Fibroblast of lung (primary cell): ENCODE measurements around the gene MAEA. TPM values are rescaled to one million over a fixed set of nuclear protein-coding genes. Genes with fewer than 3 reads are reported as not detected.

Experiments used
- DNase-seq, 2 donors: peaks; one replicate each; pipeline versions ENCODE4 v3.0.0 to v3.0.0-alpha.2; 2010; ENCODE audit warnings: low read depth in 2 of 2
- H2AFZ ChIP-seq: 2 replicates; pipeline ENCODE4 v1.5.1; 2012; ENCODE audit warnings: low read length, control low read depth, inconsistent platforms
- H3K27ac ChIP-seq: 2 replicates; pipeline ENCODE4 v1.5.1; 2011; ENCODE audit warnings: low read length, control low read depth; ENCODE audit not compliant: insufficient read depth
- H3K27me3 ChIP-seq: 2 replicates; pipeline ENCODE4 v1.5.1; 2011; ENCODE audit warnings: mild to moderate bottlenecking, low read length; ENCODE audit not compliant: control insufficient read depth, insufficient read depth
- H3K36me3 ChIP-seq: 2 replicates; pipeline ENCODE4 v1.5.1; 2011; ENCODE audit warnings: low read length; ENCODE audit not compliant: control insufficient read depth, insufficient read depth
- H3K4me1 ChIP-seq: 2 replicates; pipeline ENCODE4 v1.5.1; 2011; ENCODE audit warnings: low read length; ENCODE audit not compliant: control insufficient read depth, insufficient read depth; ENCODE audit errors: extremely low read depth
- H3K4me2 ChIP-seq: 2 replicates; pipeline ENCODE4 v1.5.1; 2011; ENCODE audit warnings: low read length, control low read depth; ENCODE audit not compliant: insufficient read depth; ENCODE audit errors: extremely low read depth
- H3K4me3 ChIP-seq, 4 experiments: fragments of 200-600 bp in 1 of 4; sonication (generic) in 1 of 4; replicated peaks in 1 of 4; 2 replicates each; pipeline ENCODE4 v1.5.1; 2011 to 2016; ENCODE audit warnings: low read length in 4 of 4, low read depth in 3 of 4, mild to moderate bottlenecking in 3 of 4, control low read depth in 2 of 4, inconsistent platforms in 1 of 4, mixed read lengths in 1 of 4; ENCODE audit not compliant: insufficient read depth in 1 of 4; ENCODE audit errors: control extremely low read depth in 1 of 4
- H3K79me2 ChIP-seq: 2 replicates; pipeline ENCODE4 v1.5.1; 2012; ENCODE audit warnings: mild to moderate bottlenecking, low read length, inconsistent platforms; ENCODE audit not compliant: control insufficient read depth, insufficient read depth
- H3K9ac ChIP-seq: 2 replicates; pipeline ENCODE4 v1.5.1; 2011; ENCODE audit warnings: mild to moderate bottlenecking, low read length, control low read depth; ENCODE audit not compliant: insufficient read depth
- H3K9me3 ChIP-seq: 2 replicates; pipeline ENCODE4 v1.5.1; 2012; ENCODE audit warnings: low read depth, low read length; ENCODE audit not compliant: control insufficient read depth, insufficient read depth
- H4K20me1 ChIP-seq: 2 replicates; pipeline ENCODE4 v1.5.1; 2011; ENCODE audit warnings: low read length; ENCODE audit not compliant: control insufficient read depth, insufficient read depth; ENCODE audit errors: extremely low read depth
- EZH2 ChIP-seq: IDR thresholded peaks from 2 replicates; pipeline ENCODE4 v1.5.1; 2012; ENCODE audit warnings: low read length, control low read depth, mild to moderate bottlenecking; ENCODE audit errors: missing control alignments
- polyA plus RNA-seq, 2 donors: library from polyadenylated mRNA; depleted of rRNA in 1 of 2; stranded (reverse) in 1 of 2; unstranded in 1 of 2; fragments of >200 nt; gene quantifications; 2 replicates each; pipeline ENCODE4 v1.2.1, GENCODE V29; 2011 to 2012; ENCODE audit warnings: missing spikeins in 1 of 2
- total RNA-seq: library from RNA; depleted of rRNA; stranded (reverse); fragments of >200 nt; gene quantifications from 2 replicates; pipeline ENCODE4 v1.2.1, GENCODE V29; 2014
- TF ChIP-seq, protein P1 (sequence below), 2 donors: IDR thresholded peaks in 1 of 2; conservative IDR thresholded peaks in 1 of 2; 1 replicate in 1 of 2; 2 replicates in 1 of 2; pipeline ENCODE4 v1.5.1; 2011 to 2012; ENCODE audit warnings: low read length in 2 of 2, control low read depth in 1 of 2, inconsistent platforms in 1 of 2, low read depth in 1 of 2, mild to moderate bottlenecking in 1 of 2

The MAEA gene
- total and polyA plus RNA-seq, 2 donors (not counting 1 experiment from before 2014, with no cell fraction given) = 44.3 to 53.8 TPM

DNA sequence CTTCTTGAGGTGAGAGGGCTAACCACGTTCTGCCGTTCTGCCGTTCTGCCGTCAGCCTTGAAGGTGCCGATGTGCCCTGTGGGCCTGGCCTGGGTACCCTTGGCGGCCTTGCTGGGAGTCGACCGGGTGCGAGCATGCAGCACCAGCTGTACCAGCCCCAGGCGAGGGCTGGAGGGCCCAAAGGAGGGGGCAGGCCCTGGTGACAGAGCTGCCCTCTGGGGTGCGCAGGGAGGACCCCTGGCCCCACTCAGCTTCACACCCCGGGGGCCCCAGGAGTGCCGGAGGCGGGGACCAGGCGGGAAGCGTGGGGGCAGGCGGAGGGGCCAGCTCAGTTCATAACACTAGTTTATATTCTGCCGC, 79.4 kb downstream of the MAEA start:
- Histone ChIP-seq H3K79me2 (no peaks in the 10 kb centered on the region), H3K4me1 (no peaks in the 10 kb centered on the region), H3K4me2 (no peak overlapping the region), H3K36me3 (peaks cover 4% of the 10 kb centered on the region), H3K27me3 (no peaks in the 10 kb centered on the region), H4K20me1 (no peaks in the 10 kb centered on the region), H3K9ac (no peak overlapping the region), H3K9me3 (no peaks in the 10 kb centered on the region), H3K27ac (no peak overlapping the region), H2AFZ (no peak overlapping the region), H3K4me3 (no peak overlapping the region)
- DNase-seq = no peak
- TF ChIP-seq, protein P1, sequence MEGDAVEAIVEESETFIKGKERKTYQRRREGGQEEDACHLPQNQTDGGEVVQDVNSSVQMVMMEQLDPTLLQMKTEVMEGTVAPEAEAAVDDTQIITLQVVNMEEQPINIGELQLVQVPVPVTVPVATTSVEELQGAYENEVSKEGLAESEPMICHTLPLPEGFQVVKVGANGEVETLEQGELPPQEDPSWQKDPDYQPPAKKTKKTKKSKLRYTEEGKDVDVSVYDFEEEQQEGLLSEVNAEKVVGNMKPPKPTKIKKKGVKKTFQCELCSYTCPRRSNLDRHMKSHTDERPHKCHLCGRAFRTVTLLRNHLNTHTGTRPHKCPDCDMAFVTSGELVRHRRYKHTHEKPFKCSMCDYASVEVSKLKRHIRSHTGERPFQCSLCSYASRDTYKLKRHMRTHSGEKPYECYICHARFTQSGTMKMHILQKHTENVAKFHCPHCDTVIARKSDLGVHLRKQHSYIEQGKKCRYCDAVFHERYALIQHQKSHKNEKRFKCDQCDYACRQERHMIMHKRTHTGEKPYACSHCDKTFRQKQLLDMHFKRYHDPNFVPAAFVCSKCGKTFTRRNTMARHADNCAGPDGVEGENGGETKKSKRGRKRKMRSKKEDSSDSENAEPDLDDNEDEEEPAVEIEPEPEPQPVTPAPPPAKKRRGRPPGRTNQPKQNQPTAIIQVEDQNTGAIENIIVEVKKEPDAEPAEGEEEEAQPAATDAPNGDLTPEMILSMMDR (conservative IDR thresholded peaks at IDR 0.05 in 1 of 2, IDR thresholded peaks at IDR 0.05 in 1 of 2; ENCODE audit: low read depth in 1 of 2, low read length in 2 of 2) = no peak
- TF ChIP-seq EZH2 = no peak

DNA sequence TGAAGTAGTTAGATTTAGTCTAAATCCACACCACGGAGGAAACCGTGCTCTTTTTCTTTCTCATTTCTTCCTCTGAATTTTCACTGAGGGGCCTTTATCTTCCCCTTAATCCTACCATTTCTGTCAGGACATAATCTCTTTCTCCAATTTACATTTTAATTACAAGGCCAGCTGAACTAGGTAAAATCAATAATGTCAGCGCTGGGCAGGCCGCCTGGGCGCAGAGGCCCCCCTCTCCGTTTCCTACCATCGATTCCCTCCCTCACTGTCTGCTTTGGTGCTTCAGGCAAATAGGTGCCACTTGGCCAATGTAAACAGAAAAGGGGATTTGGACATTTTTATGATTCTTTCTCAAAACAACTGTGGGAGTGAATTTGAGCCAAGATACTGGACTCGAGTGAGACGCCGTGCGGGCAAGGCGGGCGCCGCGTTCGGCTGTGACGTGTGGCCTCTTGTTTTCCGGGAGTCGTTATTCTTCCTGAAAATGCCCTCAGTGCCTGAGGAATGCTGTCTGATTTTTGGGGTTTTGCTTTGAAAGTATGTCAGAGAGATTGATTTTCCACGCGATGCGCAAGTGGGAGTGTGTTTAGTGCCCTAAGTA, 79.9 kb downstream of the MAEA start:
- Histone ChIP-seq H3K4me3 (no peak overlapping the region), H2AFZ (no peak overlapping the region), H3K27me3 (no peaks in the 10 kb centered on the region), H3K79me2 (no peaks in the 10 kb centered on the region), H3K4me1 (no peaks in the 10 kb centered on the region), H3K9me3 (no peaks in the 10 kb centered on the region), H3K27ac (no peak overlapping the region), H4K20me1 (no peaks in the 10 kb centered on the region), H3K36me3 (peaks cover 4% of the 10 kb centered on the region), H3K9ac (no peak overlapping the region), H3K4me2 (no peak overlapping the region)
- no peak for TF ChIP-seq EZH2
- TF ChIP-seq, protein P1 (conservative IDR thresholded peaks at IDR 0.05 in 1 of 2, IDR thresholded peaks at IDR 0.05 in 1 of 2; ENCODE audit: low read depth in 1 of 2, low read length in 2 of 2) = no peak
- no peak for DNase-seq

DNA sequence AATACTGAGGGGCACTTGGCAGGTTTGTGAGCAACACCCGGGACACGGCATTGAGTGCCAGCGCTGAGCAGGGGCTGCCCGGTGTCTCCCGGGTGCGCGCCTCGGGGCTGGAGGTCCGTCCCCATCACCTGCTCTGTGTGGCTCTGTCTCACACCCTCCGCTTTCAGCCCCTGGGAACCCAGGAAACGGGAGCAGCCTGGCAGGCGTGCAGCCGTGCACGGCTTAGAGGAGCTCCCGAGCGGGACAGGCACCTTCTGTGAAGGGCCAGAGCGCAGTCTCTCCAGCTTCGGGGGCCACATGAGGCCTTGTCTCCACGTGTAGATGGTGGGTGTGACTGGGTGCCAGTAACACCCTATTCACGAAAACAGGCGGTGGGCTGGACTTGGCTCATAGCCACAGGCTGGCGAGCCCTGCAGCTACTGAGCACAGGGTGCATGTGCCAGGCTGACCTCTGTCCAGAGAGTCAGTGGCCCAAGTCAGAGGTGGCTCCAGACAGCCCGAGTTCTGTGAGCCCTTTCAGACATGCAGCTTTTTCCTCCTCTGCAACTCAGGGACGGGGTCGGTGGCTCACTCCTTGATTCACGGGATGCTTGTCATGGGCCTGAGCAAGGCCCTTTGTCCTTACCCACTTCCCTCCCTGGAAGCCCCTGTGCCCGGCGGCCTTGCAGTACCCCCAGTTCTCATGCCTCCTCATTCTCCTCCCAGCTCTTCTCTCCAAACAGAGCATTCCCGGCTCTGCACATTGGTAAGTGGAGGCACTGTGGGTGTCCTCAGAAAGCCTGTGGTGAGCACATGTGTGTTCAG, 80.8 kb downstream of the MAEA start:
- Histone ChIP-seq H4K20me1 (no peaks in the 10 kb centered on the region), H3K4me2 (no peak overlapping the region), H2AFZ (no peak overlapping the region), H3K4me3 (no peak overlapping the region), H3K79me2 (no peaks in the 10 kb centered on the region), H3K9ac (no peak overlapping the region), H3K27ac (no peak overlapping the region), H3K27me3 (no peaks in the 10 kb centered on the region), H3K4me1 (no peaks in the 10 kb centered on the region), H3K9me3 (no peaks in the 10 kb centered on the region), H3K36me3 (peaks cover 7% of the 10 kb centered on the region)
- TF ChIP-seq, protein P1 (conservative IDR thresholded peaks at IDR 0.05 in 1 of 2, IDR thresholded peaks at IDR 0.05 in 1 of 2; ENCODE audit: low read depth in 1 of 2, low read length in 2 of 2) = no peak
- TF ChIP-seq EZH2 = no peak
- DNase-seq = no peak
